Aorta (tissue), 5 donors: ENCODE results near the gene DCLK3. TPM values are rescaled to one million over a fixed set of nuclear protein-coding genes. Genes with fewer than 3 reads are reported as not detected.
A peak's percentile ranks its signal among the peaks of the same experiment; 100 is the strongest.

ENCODE experiments used
- ATAC-seq: fragments of 200-7000 bp; cut with Tn5 transposase; one replicate; pipeline ENCODE4 v1.9.1; 2022; ENCODE audit warnings: moderate library complexity; ENCODE audit not compliant: low FRiP score
- DNase-seq, 2 donors: peaks; one replicate each; pipeline ENCODE4 v3.0.0-alpha.2; 2020
- H3K27ac ChIP-seq, 2 donors: one replicate each; pipeline ENCODE4 v1.5.1; 2013; ENCODE audit warnings: low read length in 2 of 2, mild to moderate bottlenecking in 2 of 2, moderate library complexity in 2 of 2, control low read depth in 1 of 2, inconsistent platforms in 1 of 2, low read depth in 1 of 2
- H3K27me3 ChIP-seq, 2 donors: one replicate each; pipeline ENCODE4 v1.6.1; 2013; ENCODE audit warnings: control low read depth in 1 of 2, low read length in 1 of 2, mild to moderate bottlenecking in 1 of 2, moderate library complexity in 1 of 2; ENCODE audit not compliant: insufficient read depth in 2 of 2, control insufficient read depth in 1 of 2
- H3K36me3 ChIP-seq, 2 donors: one replicate each; pipeline ENCODE4 v1.6.1; 2013; ENCODE audit warnings: control low read depth in 1 of 2, low read length in 1 of 2, mild to moderate bottlenecking in 1 of 2; ENCODE audit not compliant: insufficient read depth in 2 of 2, control insufficient read depth in 1 of 2
- H3K4me1 ChIP-seq, 2 donors: one replicate each; pipeline ENCODE4 v1.6.1; 2013; ENCODE audit warnings: low read length in 2 of 2, control low read depth in 1 of 2, mild to moderate bottlenecking in 1 of 2, moderate library complexity in 1 of 2; ENCODE audit not compliant: insufficient read depth in 2 of 2, control insufficient read depth in 1 of 2
- H3K4me3 ChIP-seq, 2 donors: one replicate each; pipeline ENCODE4 v1.5.1; 2013; ENCODE audit warnings: low read length in 2 of 2, control low read depth in 1 of 2, mild to moderate bottlenecking in 1 of 2
- H3K9me3 ChIP-seq: one replicate; pipeline ENCODE4 v1.6.1; 2013; ENCODE audit warnings: mild to moderate bottlenecking, low read length; ENCODE audit not compliant: control insufficient read depth
- WGBS, 2 donors: extraction: QIAGEN DNeasy Blood & Tissue Kit; methylation state at CpG; one replicate each; pipeline ENCODE4 v1.1.7; 2013; 5-methylcytosine and 5-hydroxymethylcytosine counted together
- intact Hi-C, 2 donors: fragments of 100-400 bp; cut with DNase I; formaldehyde crosslinking; loops; one replicate each; pipeline versions ENCODE4 v1.14.2 to v1.15.0; 2022
- long read RNA-seq, 2 donors: library from polyadenylated mRNA; unstranded; transcript quantifications; one replicate each; pipeline ENCODE4 v2.0.0, GENCODE V29; 2020 to 2021
- polyA plus RNA-seq, 2 donors: library from polyadenylated mRNA; stranded (reverse); fragments of 200-250 nt; gene quantifications; one replicate each; pipeline ENCODE4 v1.2.3, GENCODE V29; 2013
- total RNA-seq, 2 donors: library from RNA; stranded (reverse); fragmentation: NEBNext Ultra II Directional; extraction: Animal tissue kit (Norgen Biotek cat#: 25700); gene quantifications; one replicate each; pipeline ENCODE4 v1.2.1, GENCODE V29; 2021
- donor health status: healthy with polysubstance abuse.
- donor health status: Bipolar disorder and iron deficiency.
- donor health status: DM: no; HTN: no; CAD: no.
- donor health status: DM: no; HTN: no; CAD: no.
- donor health status: DM: yes; HTN: yes; CAD: no.

The DCLK3 gene
- total RNA-seq (under 1 TPM; 0.06 to 0.18 TPM), polyA plus RNA-seq (under 1 TPM in 1 of 2 donors, not detected in 1; 0.13 TPM)
- long read RNA-seq, donor 1, partial matches to known transcripts, result 1 of 1 reads
- long read RNA-seq, donor 1, other reads (novel, unspliced or antisense), result 0 of 1 reads
- long read RNA-seq, donor 2, result 0 reads

- no peaks in the 10 kb centered on the region for H3K4me1 ChIP-seq
- H3K27ac ChIP-seq, result no peak within 1 kb of the TSS
- DNase-seq (peak; percentile 49 to 76), ATAC-seq (no peak)
- H3K27me3 ChIP-seq, result no peaks in the 10 kb centered on the region
- H3K9me3 ChIP-seq, result peaks cover 2% of the 10 kb centered on the region
- intact Hi-C loops, result no loop called here
- no peaks in the 10 kb centered on the region for H3K36me3 ChIP-seq
- 3% methylated on average over 69 to 99 of the region's 99 CpGs for WGBS, 2 donors
- H3K4me3 ChIP-seq, result peak within 1 kb of the TSS in 1 of 2 donors; percentile 5
Observed at GRCh38 chr3:36763850-36764703, at the start of gene DCLK3. Gene DCLK3, minus strand, starts transcription at chr3:36764553. Its CDS starts 290 bp downstream, at chr3:36764263.

DNA sequence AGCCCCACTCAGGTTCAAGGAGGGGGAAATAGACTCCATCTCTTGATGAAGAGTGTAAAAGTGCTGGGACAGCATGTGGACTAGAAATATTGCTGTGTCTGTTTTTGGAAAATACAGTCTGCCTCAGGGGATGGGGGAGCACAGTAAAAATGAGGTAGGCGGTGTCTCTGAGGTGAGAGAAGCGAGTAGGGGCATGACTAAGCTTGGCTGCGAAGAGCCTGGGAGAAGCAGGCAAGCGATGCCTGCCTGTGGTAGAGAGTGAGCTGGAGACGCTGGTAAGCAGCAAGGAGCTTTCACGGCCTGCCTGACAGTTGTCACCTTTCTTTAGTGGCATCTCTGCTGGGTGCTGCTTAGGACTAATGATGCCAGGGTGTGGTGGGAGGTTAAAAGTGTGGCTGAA, 49.0 kb upstream of the DCLK3 start:
- H3K9me3 ChIP-seq, result no peaks in the 10 kb centered on the region
- WGBS, 2 donors, result 89% methylated on average over 6 of the region's 6 CpGs
- no peak for DNase-seq

DNA sequence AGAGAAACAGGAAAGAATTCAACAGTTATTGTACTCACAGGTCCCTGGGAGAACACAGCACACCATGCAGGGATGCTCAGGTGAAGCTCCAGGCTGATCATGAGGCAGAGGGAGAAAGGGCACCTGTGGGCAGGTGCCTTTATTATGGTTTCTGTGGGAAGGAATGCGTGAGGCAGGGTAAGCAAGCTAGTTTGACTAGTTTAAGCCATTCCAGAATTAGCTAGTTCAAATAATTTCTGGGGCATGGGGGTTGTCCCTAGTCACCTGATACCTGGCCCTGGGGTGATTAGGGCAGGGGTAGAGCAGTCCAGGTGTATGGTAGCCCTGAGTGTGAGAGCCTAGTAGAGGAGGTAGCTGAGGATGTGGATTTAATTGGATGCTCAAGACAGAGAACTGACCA, 47.9 kb upstream of the DCLK3 start:
- Histone ChIP-seq H3K36me3 (no peaks in the 10 kb centered on the region), H3K4me3 (no peak overlapping the region), H3K27ac (no peak overlapping the region), H3K27me3 (peaks cover 0 to 2% of the 10 kb centered on the region in 2 donors), H3K9me3 (peaks cover 1% of the 10 kb centered on the region), H3K4me1 (no peaks in the 10 kb centered on the region)
- DNase-seq, result no peak
- 96 to 99% methylated on average over 1 of the region's 1 CpG for WGBS, 2 donors
- intact Hi-C loops, result no loop called here
- no peak for ATAC-seq

More for the DNA sequence above, 49.0 kb upstream of the DCLK3 start:
- Histone ChIP-seq H3K27ac (no peak overlapping the region), H3K36me3 (no peaks in the 10 kb centered on the region), H3K4me3 (no peak overlapping the region), H3K27me3 (peaks cover 0 to 2% of the 10 kb centered on the region in 2 donors), H3K4me1 (no peaks in the 10 kb centered on the region)
- ATAC-seq, result no peak
- intact Hi-C loops, result no loop called here

DNA sequence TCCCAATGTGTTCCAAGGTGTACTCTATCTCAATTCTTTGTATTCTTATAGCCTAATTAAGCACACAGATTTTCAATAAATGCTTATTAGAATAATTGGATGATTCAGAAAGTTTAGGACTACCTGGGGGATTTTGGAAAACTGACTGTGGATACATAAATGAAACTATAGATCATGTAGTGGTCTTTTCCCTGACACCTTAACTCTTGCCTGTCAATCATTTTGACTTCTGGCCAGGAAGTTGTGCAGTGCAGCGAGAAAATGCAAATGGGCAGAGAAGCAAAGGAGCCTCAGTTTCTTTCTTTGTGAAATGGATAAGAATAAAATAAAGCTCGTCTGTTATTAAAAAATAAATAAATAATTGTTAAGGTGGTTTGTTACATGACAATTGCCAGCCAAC, 47.4 kb upstream of the DCLK3 start:
- Histone ChIP-seq H3K4me1 (no peaks in the 10 kb centered on the region), H3K4me3 (no peak overlapping the region), H3K27me3 (peaks cover 0 to 2% of the 10 kb centered on the region in 2 donors), H3K36me3 (no peaks in the 10 kb centered on the region), H3K27ac (no peak overlapping the region), H3K9me3 (peaks cover 1% of the 10 kb centered on the region)
- DNase-seq (no peak), ATAC-seq (no peak)
- intact Hi-C loops, result no loop called here
- 94 to 95% methylated on average over 2 of the region's 2 CpGs for WGBS, 2 donors

DNA sequence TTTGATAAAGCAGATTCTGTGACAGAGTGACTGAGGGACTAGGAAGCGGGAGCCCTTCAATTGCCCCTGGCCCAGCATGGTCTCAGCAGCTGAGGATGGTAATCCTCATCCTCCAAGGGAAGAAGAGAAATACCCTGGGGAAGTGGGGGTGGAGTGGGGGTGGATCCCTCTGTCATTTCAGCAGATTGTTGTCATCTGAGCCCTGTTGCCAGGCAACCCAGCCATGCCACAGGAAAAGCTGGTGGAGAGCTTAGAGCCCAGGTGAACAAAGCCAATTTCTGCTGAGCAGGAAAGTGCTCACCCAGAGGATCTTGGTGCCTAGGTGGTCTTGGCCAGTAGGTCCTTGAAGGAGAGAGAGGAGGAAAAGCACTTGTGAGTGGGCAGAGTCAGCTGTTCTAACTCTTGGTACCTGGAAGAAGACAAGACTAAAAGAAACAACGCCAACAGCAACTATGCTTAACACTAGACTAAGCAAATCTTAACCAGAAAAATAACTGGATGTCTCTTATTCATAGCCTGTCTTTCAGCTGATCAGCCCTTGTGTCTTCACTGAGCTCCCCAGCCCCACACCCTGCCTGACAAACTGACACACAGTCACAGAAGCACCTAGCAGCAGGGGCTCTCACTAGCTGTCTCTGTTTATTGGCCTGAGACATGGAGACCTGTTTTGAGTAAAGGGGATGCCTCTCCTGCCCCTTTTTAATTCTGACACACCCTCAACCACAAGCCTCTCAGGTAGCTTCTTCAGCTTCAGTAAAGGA, 40.1 kb upstream of the DCLK3 start:
- H3K4me3 ChIP-seq, result no peak overlapping the region
- H3K27me3 ChIP-seq, result peaks cover 0 to 2% of the 10 kb centered on the region in 2 donors
- 93 to 98% methylated on average over 2 of the region's 2 CpGs for WGBS, 2 donors
- no peak for ATAC-seq
- no peaks in the 10 kb centered on the region for H3K36me3 ChIP-seq
- DNase-seq, result no peak
- H3K27ac ChIP-seq, result no peak overlapping the region
- peaks cover 11% of the 10 kb centered on the region for H3K9me3 ChIP-seq
- intact Hi-C loops, result no loop called here
- no peaks in the 10 kb centered on the region for H3K4me1 ChIP-seq

DNA sequence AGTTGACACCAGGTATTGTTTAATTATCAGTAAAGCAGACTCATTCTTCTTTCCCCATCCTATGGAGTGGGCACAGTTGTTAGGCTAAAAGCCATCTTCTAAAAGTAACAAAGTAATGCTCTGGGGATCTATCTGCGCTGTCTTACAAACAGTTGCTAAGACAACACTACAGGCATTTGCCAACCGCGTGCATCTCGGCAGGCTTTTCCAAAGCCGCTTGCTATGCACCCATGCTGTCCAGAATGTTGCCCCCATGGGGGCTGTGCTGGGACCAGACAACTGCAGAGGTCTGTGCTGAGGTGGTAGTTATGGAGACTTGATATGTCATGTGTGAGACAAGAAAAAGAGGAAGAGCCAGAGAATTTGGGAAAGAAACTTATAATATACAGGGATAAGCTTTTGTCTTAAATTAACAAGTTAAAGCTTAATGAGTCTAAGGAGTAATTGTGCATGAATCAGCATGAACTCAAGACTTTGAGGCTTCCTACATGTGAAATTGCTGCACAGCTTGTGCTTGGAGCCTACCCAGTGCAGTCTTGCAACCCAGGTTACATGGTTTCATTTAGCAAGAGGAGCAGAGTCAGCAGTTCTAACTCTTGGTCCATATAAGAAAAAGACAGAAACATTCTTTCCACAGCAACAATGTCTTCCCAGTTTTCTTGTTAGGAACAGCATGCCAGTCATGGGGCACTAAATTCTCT, 38.9 kb upstream of the DCLK3 start:
- no peaks in the 10 kb centered on the region for H3K27me3 ChIP-seq
- no peak overlapping the region for H3K4me3 ChIP-seq
- no peaks in the 10 kb centered on the region for H3K4me1 ChIP-seq
- 95 to 98% methylated on average over 5 of the region's 5 CpGs for WGBS, 2 donors
- ATAC-seq (no peak), DNase-seq (no peak)
- no peaks in the 10 kb centered on the region for H3K36me3 ChIP-seq
- peaks cover 11% of the 10 kb centered on the region for H3K9me3 ChIP-seq
- no peak overlapping the region for H3K27ac ChIP-seq
- intact Hi-C loops, result no loop called here

DNA sequence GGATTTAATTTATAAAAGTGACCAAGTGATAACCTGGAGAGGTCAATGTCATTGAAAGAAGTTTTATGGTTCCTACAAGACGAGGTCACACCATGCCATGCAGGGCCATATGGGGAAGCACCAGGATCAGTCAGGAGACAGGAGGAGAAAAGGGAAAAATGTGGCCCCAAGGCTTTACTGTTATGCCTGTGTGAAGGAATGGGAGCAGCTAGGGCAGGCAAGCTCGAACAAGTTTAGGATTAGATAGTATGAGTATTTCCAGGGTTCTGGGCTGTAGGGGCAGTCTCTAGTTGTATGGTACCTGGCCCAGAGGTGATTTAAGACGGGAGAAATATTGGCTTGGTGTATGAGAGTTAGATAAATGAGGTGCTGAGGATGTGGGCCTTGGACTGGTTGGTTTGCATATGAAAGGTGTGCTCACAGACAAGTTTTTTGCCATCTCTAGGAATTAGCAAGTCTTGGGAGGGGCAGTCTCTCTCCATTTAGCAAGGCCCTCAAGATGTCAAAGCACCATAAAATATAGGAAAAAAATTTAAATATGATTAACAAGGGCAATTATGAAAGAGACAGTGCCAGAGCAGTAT, 36.3 kb upstream of the DCLK3 start:
- no peak for DNase-seq
- WGBS, 2 donors, result 69 to 74% methylated on average over 3 of the region's 3 CpGs
- intact Hi-C loops, result no loop called here

GRCh38 chr3:36796881-36797280, 32.5 kb upstream of the DCLK3 start:
- DNase-seq (no peak), ATAC-seq (no peak)
- no peaks in the 10 kb centered on the region for H3K4me1 ChIP-seq
- H3K27ac ChIP-seq, result no peak overlapping the region
- H3K4me3 ChIP-seq, result no peak overlapping the region
- no peaks in the 10 kb centered on the region for H3K36me3 ChIP-seq
- H3K27me3 ChIP-seq, result no peaks in the 10 kb centered on the region
- intact Hi-C loops, result no loop called here
- no peaks in the 10 kb centered on the region for H3K9me3 ChIP-seq

More for the DNA sequence above, 36.3 kb upstream of the DCLK3 start:
- ATAC-seq, result no peak
- no peak overlapping the region for H3K4me3 ChIP-seq
- H3K9me3 ChIP-seq, result peaks cover 7% of the 10 kb centered on the region
- no peaks in the 10 kb centered on the region for H3K27me3 ChIP-seq
- H3K27ac ChIP-seq, result no peak overlapping the region
- no peaks in the 10 kb centered on the region for H3K36me3 ChIP-seq
- no peaks in the 10 kb centered on the region for H3K4me1 ChIP-seq
